ENCODE data around the gene TAF1D.
"Not testable (repeated sequence)": the region's sequence is repeated elsewhere in the genome, so short reads cannot be mapped to it uniquely, and the experiment has no call there.

The TAF1D gene

GRCh38 chr11:93741094-93741881 is at the start of gene TAF1D, which contains the start of gene C11orf54:
TAF1D (minus strand) TSS chr11:93741495; CDS start chr11:93739304, 2,191 bp downstream.
C11orf54 (plus strand) TSS chr11:93741672; CDS start chr11:93747394, 5,722 bp downstream.
- DNase-seq: peak; percentile 94

GRCh38 chr11:93784935-93785360 is 43.7 kb upstream of the TAF1D start:
- no peak for DNase-seq

- peak; percentile 86 for DNase-seq
These were observed 43.0 kb upstream of the TAF1D start, which contains the start of gene MED17 for GRCh38 chr11:93784145-93784934. MED17 (plus strand) TSS chr11:93784282; CDS start chr11:93784514, 232 bp downstream.

GRCh38 chr11:93783765-93784144 is 42.5 kb upstream of the TAF1D start:
- DNase-seq: no peak

- DNase-seq: no peak
These were observed 42.1 kb upstream of the TAF1D start for GRCh38 chr11:93783362-93783761.

- DNase-seq: no peak
These were observed 34.0 kb upstream of the TAF1D start for GRCh38 chr11:93775289-93775688.

GRCh38 chr11:93774560-93774959 is 33.3 kb upstream of the TAF1D start:
- DNase-seq: not testable (repeated sequence)

GRCh38 chr11:93773601-93774200 is 32.4 kb upstream of the TAF1D start:
- no peak for DNase-seq

GRCh38 chr11:93773045-93773477 is 31.8 kb upstream of the TAF1D start:
- no peak for DNase-seq

- no peak for DNase-seq
These were observed 30.8 kb upstream of the TAF1D start for GRCh38 chr11:93772123-93772522.

GRCh38 chr11:93770160-93770559 is 28.9 kb upstream of the TAF1D start:
- no peak for DNase-seq

GRCh38 chr11:93767018-93767417 is 25.7 kb upstream of the TAF1D start:
- DNase-seq: no peak

GRCh38 chr11:93766504-93766903 is 25.2 kb upstream of the TAF1D start:
- DNase-seq: no peak

- DNase-seq: no peak
These were observed 24.3 kb upstream of the TAF1D start for GRCh38 chr11:93765551-93765950.

GRCh38 chr11:93761910-93762309 is 20.6 kb upstream of the TAF1D start:
- DNase-seq: no peak

GRCh38 chr11:93759123-93759522 is 17.8 kb upstream of the TAF1D start:
- DNase-seq: not testable (repeated sequence)

GRCh38 chr11:93757924-93758865 is 16.9 kb upstream of the TAF1D start:
- no peak for DNase-seq

- DNase-seq: no peak
These were observed 16.0 kb upstream of the TAF1D start for GRCh38 chr11:93757301-93757700.

GRCh38 chr11:93756748-93757147 is 15.5 kb upstream of the TAF1D start:
- no peak for DNase-seq

- DNase-seq: no peak
These were observed 11.9 kb upstream of the TAF1D start for GRCh38 chr11:93753241-93753640.

- DNase-seq: no peak
These were observed 9.7 kb upstream of the TAF1D start for GRCh38 chr11:93751001-93751400.

GRCh38 chr11:93747122-93747521 is 5.8 kb upstream of the TAF1D start:
- no peak for DNase-seq

Measured in NCI-H2107 (cell line).